Cardiac ventricle fibroblast (primary cell): ENCODE data around the gene C10orf90. TPM values are rescaled to one million over a fixed set of nuclear protein-coding genes. Genes with fewer than 3 reads are reported as not detected.

ENCODE experiments used
- total RNA-seq: library from RNA; depleted of rRNA; stranded (reverse); fragments of >200 nt; gene quantifications from 2 replicates; pipeline ENCODE4 v1.2.3, GENCODE V29; 2015

Gene C10orf90, protein sequence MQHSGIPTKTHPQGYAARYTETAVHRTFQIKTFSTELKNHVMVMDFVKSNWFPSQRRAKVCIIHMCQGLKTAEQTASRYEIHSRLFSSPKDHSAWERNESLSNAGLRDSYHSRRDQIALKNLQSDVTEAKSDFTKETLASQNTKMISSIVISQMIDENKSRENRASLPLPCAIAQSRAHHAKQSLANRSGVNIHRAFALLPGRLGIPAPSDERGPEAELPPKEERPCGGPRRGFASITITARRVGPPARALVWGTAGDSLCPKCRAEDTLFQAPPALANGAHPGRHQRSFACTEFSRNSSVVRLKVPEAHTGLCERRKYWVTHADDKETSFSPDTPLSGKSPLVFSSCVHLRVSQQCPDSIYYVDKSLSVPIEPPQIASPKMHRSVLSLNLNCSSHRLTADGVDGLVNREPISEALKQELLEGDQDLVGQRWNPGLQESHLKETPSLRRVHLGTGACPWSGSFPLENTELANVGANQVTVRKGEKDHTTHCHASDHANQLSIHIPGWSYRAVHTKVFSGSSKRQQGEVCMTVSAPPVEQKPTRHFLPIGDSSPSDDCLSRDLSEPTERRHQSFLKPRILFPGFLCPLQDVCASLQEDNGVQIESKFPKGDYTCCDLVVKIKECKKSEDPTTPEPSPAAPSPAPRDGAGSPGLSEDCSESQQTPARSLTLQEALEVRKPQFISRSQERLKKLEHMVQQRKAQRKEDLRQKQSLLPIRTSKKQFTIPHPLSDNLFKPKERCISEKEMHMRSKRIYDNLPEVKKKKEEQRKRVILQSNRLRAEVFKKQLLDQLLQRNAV
- 0.15 and 2.1 TPM in 2 replicates for total RNA-seq

DNA sequence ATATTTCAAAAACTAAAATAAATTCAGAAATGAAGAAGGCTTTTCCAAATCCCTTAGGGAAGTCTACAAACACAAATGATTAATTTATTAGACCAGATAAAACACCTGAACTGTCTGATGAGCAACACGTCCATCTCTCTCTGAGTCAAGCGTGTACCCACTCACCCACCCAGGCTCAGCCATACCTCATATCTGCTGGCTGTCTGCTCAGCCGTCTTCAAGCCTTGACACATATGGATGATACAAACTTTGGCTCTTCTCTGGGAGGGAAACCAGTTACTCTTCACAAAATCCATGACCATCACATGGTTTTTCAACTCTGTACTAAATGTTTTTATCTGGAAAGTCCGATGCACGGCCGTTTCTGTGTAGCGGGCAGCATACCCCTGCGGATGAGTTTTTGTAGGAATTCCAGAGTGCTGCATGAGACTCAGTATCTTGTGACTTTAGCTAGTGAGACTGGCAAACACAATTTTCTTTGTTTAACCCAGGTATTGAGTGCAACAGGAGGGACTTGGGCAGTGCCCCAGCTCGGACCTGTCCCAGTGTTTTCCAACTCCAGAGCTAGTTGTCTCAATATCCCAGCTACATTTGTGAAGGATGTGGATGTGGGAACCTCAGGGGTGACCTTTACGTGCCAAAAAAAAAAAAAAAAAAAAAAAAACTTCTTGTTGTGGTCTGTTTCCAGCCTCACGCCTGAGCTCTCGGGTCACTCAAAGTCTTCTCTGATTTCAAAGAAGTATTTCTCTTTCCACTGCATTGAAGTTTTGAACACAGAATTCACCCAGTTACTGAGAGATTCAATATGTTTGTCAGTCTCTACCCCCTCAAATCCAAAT, at the start of gene C10orf90:
C10orf90 (minus strand) TSS at position 638 of the 839 bp plus-strand sequence; CDS start at position 425, 213 bp downstream.

DNA sequence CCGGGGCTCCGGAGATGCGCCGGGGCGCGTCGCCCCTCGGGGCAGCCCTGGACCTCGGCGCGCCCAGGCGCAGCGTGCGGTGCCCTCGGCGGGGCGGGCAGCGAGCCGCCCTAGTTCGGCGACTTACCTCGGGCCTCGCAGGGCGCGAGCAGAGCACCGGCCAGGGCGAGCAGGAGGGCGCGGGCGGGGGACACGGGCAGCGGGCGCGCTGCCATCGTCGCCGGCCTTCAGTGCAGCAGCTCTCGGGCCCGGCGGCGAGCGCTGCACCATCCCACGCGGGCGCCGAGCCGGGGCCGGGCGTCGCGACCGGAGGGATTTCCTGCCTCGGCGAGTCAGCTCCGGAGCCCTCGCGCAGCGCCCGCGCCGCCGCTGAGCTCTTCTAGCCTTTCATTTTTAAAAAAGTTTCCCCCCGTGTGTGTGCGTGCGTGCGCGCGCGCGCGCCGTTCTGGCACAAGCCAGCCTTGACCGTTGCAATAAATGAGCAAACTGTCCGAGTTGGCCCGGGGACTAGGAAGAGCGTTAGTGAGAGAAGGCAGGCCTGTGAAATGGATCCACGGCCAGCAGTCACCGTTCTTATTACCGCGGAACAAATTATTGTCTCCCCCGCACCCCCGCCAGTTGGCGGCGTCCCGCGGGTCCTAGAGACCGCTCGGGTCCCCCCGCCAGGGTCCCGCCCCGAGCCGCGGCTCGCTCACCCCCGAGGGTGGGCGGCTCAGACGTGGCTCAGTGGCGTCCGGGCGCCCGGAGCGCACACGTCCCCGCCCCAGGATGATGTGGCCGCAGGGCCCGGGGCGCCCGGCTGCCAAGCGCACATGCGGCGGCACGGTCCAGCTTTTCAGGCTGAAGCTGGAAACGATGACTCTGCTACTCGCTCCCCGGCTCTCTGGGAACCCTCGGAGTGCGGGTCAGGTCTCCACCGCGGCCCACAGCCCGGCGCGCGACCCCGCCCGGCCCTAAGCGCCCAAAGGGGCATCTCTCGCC, 282.3 kb downstream of the C10orf90 start, which contains the start of gene ADAM12:
ADAM12 (minus strand) TSS at position 547 of the 981 bp plus-strand sequence; CDS start at position 215, 332 bp downstream.

Other genes starting within 250 kb of the C10orf90 start
- gene DOCK1, start 234.7 kb upstream of the C10orf90 start, total RNA-seq: 37.8 and 38.4 TPM in 2 replicates